Fibroblast of pulmonary artery (primary cell): ENCODE data around the gene SNX24.
A peak's percentile ranks its signal among the peaks of the same experiment; 100 is the strongest.

Experiments
- DNase-seq: peaks from one replicate; pipeline ENCODE4 v3.0.0-alpha.2; 2010; ENCODE audit warnings: low read depth
- H3K4me3 ChIP-seq: replicated peaks from 2 replicates; pipeline ENCODE4 v1.5.1; 2011; ENCODE audit warnings: low read depth, mild to moderate bottlenecking, control low read depth, low read length, moderate library complexity
- TF ChIP-seq, protein P1 (sequence below): IDR thresholded peaks from 2 replicates; pipeline ENCODE4 v1.5.1; 2011; ENCODE audit warnings: mild to moderate bottlenecking, control low read depth, low read length, inconsistent platforms; ENCODE audit errors: missing control alignments

Gene SNX24

DNA sequence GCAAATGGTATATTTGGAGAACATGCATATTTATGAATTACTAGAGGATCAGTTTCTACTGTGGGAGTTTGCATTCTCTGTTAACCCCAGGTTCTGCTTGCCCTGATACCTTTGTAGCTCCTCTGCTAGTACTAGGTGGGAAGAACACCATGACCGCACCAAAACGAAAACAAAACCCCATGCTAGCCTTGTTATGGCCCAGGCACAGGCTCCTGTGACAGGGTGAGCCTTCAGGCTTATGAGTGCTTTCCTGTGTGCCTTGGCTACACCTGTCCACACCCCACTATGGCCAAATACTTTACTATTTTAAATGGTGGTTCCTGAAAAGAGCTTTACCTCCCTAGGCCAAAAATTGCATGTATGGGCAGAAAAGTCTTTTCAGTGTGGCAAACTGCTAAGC, 96.3 kb downstream of the SNX24 start:
- no peak for DNase-seq
- TF ChIP-seq, protein P1, sequence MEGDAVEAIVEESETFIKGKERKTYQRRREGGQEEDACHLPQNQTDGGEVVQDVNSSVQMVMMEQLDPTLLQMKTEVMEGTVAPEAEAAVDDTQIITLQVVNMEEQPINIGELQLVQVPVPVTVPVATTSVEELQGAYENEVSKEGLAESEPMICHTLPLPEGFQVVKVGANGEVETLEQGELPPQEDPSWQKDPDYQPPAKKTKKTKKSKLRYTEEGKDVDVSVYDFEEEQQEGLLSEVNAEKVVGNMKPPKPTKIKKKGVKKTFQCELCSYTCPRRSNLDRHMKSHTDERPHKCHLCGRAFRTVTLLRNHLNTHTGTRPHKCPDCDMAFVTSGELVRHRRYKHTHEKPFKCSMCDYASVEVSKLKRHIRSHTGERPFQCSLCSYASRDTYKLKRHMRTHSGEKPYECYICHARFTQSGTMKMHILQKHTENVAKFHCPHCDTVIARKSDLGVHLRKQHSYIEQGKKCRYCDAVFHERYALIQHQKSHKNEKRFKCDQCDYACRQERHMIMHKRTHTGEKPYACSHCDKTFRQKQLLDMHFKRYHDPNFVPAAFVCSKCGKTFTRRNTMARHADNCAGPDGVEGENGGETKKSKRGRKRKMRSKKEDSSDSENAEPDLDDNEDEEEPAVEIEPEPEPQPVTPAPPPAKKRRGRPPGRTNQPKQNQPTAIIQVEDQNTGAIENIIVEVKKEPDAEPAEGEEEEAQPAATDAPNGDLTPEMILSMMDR = no peak
- H3K4me3 ChIP-seq = no peak overlapping the region

DNA sequence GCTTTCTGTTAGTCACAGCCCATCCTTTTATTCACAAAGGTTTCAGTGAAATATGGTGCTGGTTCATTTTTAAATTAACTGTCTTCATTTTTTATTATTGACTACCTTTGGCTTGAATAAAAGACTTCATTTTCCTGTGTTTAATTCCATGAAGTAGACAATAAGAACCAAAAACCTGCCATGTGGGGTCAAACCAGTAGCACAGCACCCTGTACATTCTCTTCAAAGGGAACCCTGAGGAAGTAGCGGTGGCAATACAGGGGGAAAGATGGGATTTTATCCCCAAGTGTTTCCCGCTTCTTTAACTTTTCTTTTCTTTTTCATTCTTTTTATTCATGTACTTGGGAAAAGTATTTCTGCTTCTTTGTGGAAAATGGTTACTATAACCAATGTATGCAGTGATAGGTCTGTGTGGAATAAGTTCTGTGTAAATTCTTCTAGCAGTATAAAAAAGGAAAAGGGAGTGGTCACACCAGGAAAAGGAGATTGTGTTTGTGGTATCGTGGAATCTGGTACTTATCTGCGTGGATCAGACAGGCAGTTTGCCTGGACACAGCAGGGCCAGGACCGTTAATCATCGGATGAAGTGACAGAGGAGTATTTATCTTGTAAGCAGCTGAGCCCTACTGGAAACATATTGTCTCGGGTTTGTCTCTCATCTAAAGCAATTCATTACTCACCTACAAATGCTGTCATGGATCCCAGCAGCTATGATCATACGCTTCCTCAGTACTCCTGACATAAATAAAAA, 96.9 kb downstream of the SNX24 start:
- TF ChIP-seq, protein P1 = no peak
- DNase-seq = peak; percentile 29
- no peak overlapping the region for H3K4me3 ChIP-seq

DNA sequence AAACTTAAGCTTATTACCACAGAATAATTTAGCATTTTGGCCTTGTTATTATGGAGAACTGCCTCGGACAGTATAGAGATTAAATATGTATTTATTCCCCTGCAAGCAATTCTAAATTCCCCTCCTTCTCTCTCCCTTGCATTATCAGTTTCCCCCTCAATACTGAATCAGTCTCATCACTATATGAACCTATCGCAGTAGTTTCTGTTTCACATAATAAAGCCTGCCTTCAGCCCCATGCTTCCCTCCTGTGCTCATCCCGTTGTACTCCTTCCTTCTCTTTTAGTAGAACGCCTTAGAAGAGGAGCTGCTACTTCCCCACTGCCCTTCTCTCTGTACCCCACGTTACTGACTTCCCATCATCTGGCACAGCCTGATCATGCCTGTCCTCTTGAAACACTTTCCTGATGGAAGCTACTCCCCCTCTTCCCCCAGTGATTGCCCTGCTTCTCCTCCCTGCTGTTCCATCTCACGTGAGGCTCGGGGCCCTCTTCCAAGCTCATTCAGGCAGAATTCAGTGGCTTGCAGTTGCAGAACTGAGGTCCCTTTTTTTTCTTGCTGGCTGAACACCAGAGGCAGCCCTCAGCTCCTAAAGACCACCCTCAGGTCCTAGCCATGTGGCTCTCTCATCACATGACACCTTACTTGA, 97.8 kb downstream of the SNX24 start:
- H3K4me3 ChIP-seq = no peak overlapping the region
- TF ChIP-seq, protein P1 = no peak
- DNase-seq = no peak

DNA sequence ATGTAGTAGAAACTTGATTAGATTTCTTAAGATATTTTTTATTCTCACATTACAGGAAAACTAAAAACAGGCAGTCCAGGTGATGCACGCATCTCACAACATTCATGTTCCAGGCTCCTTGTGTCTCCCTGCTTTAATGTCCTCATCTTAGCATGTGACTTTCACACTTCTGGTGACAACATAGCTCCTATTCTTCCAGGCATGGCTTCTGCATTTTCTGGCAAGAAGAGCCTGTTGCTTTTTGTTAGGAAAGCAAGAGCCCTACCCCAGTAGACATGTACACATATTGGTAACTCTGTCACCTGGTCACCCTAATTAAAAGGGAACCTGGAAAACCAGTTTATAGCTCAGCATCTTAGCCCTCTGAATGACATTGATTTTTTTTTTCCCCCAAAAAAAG, 98.6 kb downstream of the SNX24 start:
- no peak for DNase-seq
- TF ChIP-seq, protein P1 = no peak
- no peak overlapping the region for H3K4me3 ChIP-seq

DNA sequence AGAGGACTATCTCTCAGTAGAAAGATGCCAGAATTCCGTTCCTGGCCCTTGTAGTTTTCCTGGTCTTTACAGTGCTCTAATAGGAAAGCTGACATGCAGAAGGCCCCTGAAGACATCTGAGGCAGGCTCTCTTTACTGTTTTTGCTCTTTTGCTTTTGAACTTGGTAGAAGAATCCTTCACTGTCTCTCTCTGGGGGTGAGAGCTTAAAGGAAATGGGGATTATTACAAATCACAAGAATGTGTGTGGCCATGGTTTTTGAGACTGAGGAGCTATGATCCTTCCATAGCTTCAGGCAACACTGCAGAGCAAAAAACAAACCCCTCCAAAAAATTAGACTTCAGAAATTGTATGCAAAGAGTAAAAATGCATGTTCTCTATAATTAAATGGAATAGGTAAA, 102.0 kb downstream of the SNX24 start:
- DNase-seq = no peak
- TF ChIP-seq, protein P1 = no peak
- no peak overlapping the region for H3K4me3 ChIP-seq

DNA sequence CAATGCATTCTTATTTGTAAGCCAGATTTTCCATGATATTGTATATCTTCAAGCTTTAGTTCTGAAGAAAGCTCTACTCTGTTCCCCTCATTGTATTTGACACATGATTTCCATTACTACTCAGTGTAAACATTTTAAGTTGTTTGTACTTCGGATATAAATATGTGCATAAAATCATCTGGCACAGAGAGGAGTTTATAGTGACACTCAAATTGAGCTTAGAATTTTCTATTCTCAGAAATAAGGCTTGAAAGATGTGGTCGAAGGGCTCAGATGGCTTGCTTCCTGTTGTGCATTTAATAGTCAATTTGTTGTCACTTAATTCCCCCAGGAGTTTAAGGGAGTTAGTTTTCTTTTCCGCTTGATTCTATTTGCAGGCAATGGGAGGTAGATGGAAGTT, 102.4 kb downstream of the SNX24 start:
- H3K4me3 ChIP-seq = no peak overlapping the region
- DNase-seq = no peak
- TF ChIP-seq, protein P1 = no peak

DNA sequence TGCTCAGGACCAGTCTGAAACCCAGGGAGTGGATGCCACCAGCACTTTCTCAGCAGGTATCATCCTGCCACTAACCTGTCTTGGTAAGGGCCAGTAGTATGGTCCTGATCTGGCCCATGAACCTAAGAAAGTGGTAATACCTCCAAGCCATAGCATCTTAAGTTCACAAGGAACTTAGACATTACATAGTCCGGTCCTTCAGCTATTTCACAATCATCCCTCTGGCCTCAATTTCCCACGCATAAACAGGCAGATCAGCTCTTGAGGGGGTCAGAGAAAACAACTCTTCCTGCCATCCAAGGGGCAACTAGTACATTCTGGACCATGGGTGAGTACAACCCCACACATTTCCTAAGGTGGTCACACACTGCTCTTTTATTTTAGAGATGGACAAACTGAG, 102.9 kb downstream of the SNX24 start:
- TF ChIP-seq, protein P1 = no peak
- DNase-seq = no peak
- no peak overlapping the region for H3K4me3 ChIP-seq
